ENCODE measurements around the gene SKP1. TPM values are rescaled to one million over a fixed set of nuclear protein-coding genes. Genes with fewer than 3 reads are reported as not detected.

The SKP1 gene
- total RNA-seq, 4 donors from 2014 or later = 32.6 to 224 (median 170) TPM

DNA sequence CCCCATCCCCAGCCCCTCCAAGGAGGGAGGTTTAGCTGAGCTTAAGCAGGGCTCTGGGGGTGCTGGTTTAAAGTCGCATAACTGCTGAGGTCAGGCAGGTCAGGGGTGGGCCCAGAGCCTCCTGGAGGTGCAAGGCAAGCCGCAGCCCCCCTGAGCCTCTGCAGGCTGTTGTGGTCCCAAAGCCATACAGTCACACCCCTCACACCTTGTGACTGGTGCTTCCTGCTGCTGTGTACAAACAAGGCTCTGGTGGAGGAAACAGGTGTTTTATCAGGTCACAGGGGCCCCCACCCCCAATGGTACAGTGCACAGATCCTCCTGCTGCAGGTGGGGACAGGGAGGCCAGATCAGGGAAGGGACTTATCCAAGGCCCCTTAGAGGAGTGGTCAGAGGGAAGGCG lies 54.2 kb downstream of the SKP1 start:
- TF ChIP-seq, protein P1, sequence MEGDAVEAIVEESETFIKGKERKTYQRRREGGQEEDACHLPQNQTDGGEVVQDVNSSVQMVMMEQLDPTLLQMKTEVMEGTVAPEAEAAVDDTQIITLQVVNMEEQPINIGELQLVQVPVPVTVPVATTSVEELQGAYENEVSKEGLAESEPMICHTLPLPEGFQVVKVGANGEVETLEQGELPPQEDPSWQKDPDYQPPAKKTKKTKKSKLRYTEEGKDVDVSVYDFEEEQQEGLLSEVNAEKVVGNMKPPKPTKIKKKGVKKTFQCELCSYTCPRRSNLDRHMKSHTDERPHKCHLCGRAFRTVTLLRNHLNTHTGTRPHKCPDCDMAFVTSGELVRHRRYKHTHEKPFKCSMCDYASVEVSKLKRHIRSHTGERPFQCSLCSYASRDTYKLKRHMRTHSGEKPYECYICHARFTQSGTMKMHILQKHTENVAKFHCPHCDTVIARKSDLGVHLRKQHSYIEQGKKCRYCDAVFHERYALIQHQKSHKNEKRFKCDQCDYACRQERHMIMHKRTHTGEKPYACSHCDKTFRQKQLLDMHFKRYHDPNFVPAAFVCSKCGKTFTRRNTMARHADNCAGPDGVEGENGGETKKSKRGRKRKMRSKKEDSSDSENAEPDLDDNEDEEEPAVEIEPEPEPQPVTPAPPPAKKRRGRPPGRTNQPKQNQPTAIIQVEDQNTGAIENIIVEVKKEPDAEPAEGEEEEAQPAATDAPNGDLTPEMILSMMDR (IDR thresholded peaks at IDR 0.05) = no peak
- TF ChIP-seq POLR2AphosphoS5 (IDR thresholded peaks at IDR 0.05) = peak in 1 of 3 donors; percentile 19
- peak; percentile 57 for DNase-seq
- Histone ChIP-seq H3K27me3 (no peaks in the 10 kb centered on the region), H3K4me1 (peaks cover 3 to 15% (median 8%) of the 10 kb centered on the region in 4 donors), H3K27ac (peak overlapping the region in 2 of 4 donors; percentile 32 to 34), H3K9me3 (no peaks in the 10 kb centered on the region), H3K36me3 (no peaks in the 10 kb centered on the region), H3K4me3 (no peak overlapping the region)
- in situ Hi-C loops (cut with MboI; ENCODE audit: low pct_ligation_motif_present in 1 of 4, low pct_unique_long_range_greater_than_20kb in 1 of 4, low sequenced_read_pairs in 3 of 4) (no loop called here), intact Hi-C loops (cut with DNase I; ENCODE audit: low total_unique reads) (no loop called here)
- WGBS, 2 donors (ENCODE audit: low coverage in 1 of 2) = 83 to 86% methylated on average over 1 to 3 of the region's 3 CpGs

DNA sequence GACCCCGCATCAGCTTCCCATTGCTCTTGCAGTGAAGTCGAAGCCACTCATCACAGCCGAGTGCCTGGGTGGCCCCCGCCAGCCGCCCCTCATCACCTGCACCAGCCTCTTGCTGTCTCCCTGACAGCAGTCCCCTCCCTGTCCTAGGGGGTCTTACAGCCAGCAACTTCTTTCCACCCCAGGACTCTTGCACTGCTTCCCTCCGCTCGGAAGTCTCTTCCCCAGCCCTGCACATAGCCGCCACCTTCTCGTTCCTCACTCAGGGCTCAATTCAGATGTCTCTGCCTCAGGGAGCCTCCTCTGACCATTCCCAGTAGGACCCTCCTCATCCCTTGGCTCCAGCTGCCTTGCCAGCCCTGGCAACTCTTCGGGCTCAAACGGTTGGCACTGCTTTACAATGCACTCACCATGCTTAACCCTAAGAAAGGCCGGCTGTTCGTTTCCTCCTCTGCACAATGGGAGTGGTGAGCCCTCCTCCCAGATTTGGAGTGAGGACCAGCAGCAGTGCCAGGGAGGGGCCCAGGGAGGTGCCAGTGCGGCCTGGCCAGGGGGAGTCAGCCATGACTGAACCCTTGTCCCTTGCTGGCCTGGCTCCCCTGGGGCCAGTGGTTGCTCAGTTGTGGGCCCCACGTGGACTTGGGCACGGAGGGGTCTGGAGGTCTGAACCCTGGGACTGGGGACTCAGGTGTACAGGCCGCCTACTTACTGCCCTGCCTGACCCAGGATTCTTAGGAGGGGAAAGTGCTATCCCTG lies 56.2 kb downstream of the SKP1 start:
- H3K9me3 ChIP-seq = no peaks in the 10 kb centered on the region
- intact Hi-C loops (cut with DNase I; ENCODE audit: low total_unique reads) (no loop called here), in situ Hi-C loops (cut with MboI; ENCODE audit: low pct_ligation_motif_present in 1 of 4, low pct_unique_long_range_greater_than_20kb in 1 of 4, low sequenced_read_pairs in 3 of 4) (no loop called here)
- H3K4me1 ChIP-seq = peaks cover under 1 to 12% (median 5%) of the 10 kb centered on the region in 4 donors
- H3K27me3 ChIP-seq = no peaks in the 10 kb centered on the region
- whole genome bisulfite sequencing, 2 donors (ENCODE audit: low coverage in 1 of 2) = 83 to 89% methylated on average over 2 to 16 of the region's 17 CpGs
- DNase-seq = no peak
- no peak overlapping the region for H3K4me3 ChIP-seq
- no peaks in the 10 kb centered on the region for H3K36me3 ChIP-seq
- no peak for TF ChIP-seq EP300 (IDR thresholded peaks at IDR 0.05; ENCODE audit: low read depth)
- H3K27ac ChIP-seq = no peak overlapping the region

DNA sequence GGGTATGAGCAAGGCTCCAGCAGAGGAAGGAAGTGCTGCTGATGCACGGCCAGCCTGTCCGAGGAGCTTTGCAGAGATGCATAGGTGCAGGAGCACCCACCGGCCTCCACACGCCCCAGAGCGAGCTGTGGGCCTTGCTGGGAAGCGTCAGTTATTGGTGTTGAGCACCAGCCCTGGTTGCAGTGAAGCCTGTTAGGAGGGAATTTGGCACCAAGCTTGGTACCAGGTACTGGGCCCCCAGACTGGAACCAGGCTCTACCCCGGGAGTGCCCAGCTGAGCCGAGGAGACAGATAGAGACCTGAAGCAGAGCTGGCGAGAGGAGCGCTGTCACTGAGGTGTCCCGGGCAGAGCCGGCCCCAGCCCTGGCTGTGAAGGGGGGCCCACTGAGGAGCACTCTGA lies 57.0 kb downstream of the SKP1 start:
- TF ChIP-seq, protein P1 (IDR thresholded peaks at IDR 0.05) = no peak
- TF ChIP-seq EP300 (IDR thresholded peaks at IDR 0.05; ENCODE audit: low read depth) (no peak), POLR2A (IDR thresholded peaks at IDR 0.05) (no peak), POLR2AphosphoS5 (IDR thresholded peaks at IDR 0.05) (no peak)
- no peak overlapping the region for H3K4me3 ChIP-seq
- no peaks in the 10 kb centered on the region for H3K9me3 ChIP-seq
- WGBS, 2 donors (ENCODE audit: low coverage in 1 of 2) = 84 to 100% methylated on average over 2 to 12 of the region's 12 CpGs
- H3K36me3 ChIP-seq = no peaks in the 10 kb centered on the region
- in situ Hi-C loops (cut with MboI; ENCODE audit: low pct_ligation_motif_present in 1 of 4, low pct_unique_long_range_greater_than_20kb in 1 of 4, low sequenced_read_pairs in 3 of 4) (no loop called here), intact Hi-C loops (cut with DNase I; ENCODE audit: low total_unique reads) (loop anchor here (10.0 kb wide), 1 partner anchor 1335 kb away; no protein-coding TSS in a partner anchor)
- DNase-seq = no peak
- H3K27ac ChIP-seq = no peak overlapping the region
- peaks cover 0 to 9% (median 2%) of the 10 kb centered on the region in 4 donors for H3K4me1 ChIP-seq
- no peaks in the 10 kb centered on the region for H3K27me3 ChIP-seq

DNA sequence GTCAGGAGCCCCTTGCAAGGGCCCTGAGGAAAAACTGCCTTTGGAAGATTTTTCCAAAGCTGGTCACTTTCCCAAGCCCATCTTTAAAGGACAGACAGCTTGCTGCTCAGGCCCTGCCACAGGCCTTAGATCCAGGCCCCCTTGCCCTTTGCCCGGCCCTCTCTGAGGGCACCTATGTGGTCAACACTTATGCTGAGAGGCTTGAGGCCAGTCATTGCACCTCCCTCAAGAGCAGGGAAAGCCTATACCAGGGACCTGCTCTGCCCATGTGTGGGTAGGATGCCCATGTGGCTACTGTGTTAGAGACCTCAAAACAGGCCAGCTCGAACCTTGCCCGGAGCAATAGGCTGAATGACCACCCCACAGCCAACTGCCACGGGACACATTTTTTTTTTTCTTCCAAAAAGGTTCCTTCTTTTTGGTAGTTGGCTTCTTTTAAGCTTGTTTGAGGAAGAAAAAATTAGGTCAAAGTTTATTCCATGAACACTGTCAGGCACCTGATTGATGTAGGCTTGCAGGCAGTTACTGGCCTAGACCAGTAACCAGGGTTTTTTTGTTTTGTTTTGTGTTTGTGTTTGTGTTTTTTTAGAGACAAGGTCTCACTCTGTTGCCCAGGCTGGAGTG lies 58.4 kb downstream of the SKP1 start:
- Histone ChIP-seq H3K4me3 (no peak overlapping the region), H3K27me3 (peaks cover 5% of the 10 kb centered on the region), H3K36me3 (no peaks in the 10 kb centered on the region), H3K4me1 (peaks cover 6 to 19% (median 12%) of the 10 kb centered on the region in 4 donors), H3K27ac (no peak overlapping the region), H3K9me3 (no peaks in the 10 kb centered on the region)
- intact Hi-C loops (cut with DNase I; ENCODE audit: low total_unique reads) (loop anchor here (10.0 kb wide), 1 partner anchor 1334 kb away; no protein-coding TSS in a partner anchor), in situ Hi-C loops (cut with MboI; ENCODE audit: low pct_ligation_motif_present in 1 of 4, low pct_unique_long_range_greater_than_20kb in 1 of 4, low sequenced_read_pairs in 3 of 4) (no loop called here)
- DNase-seq = no peak
- 77% methylated on average over 4 of the region's 4 CpGs; no CpG with 5 or more reads in 1 of the 2 donors for WGBS, 2 donors (ENCODE audit: low coverage in 1 of 2)
- TF ChIP-seq POLR2AphosphoS5 (IDR thresholded peaks at IDR 0.05) (no peak), EP300 (IDR thresholded peaks at IDR 0.05; ENCODE audit: low read depth) (no peak), POLR2A (IDR thresholded peaks at IDR 0.05) (no peak)
- TF ChIP-seq, protein P1 (IDR thresholded peaks at IDR 0.05) = no peak

Data from transverse colon (tissue), 4 donors.